Vagina (tissue), 2 donors: ENCODE data around the gene THOC1. TPM values are rescaled to one million over a fixed set of nuclear protein-coding genes. Genes with fewer than 3 reads are reported as not detected.

Source experiments
- DNase-seq, 2 donors: peaks; one replicate each; pipeline ENCODE4 v3.0.0-alpha.2; 2017; ENCODE audit errors: extremely low spot score in 2 of 2
- H3K27ac ChIP-seq: fragments of 200-600 bp; sonication (generic); one replicate; pipeline ENCODE4 v1.5.1; 2019
- H3K27me3 ChIP-seq: fragments of 200-600 bp; sonication (generic); one replicate; pipeline ENCODE4 v1.5.1; 2019
- H3K36me3 ChIP-seq, 2 donors: fragments of 200-600 bp; sonication (generic); one replicate each; pipeline ENCODE4 v1.5.1; 2017 to 2019
- H3K4me1 ChIP-seq: fragments of 200-600 bp; sonication (generic); one replicate; pipeline ENCODE4 v1.5.1; 2019
- H3K4me3 ChIP-seq, 2 donors: fragments of 200-600 bp; sonication (generic); 1 replicate in 1 of 2; 2 replicates in 1 of 2; pipeline ENCODE4 v1.5.1; 2016 to 2019
- H3K9me3 ChIP-seq: fragments of 200-600 bp; sonication (generic); one replicate; pipeline ENCODE4 v1.5.1; 2019
- POLR2A ChIP-seq, 2 donors: fragments of 450-650 bp; IDR thresholded peaks; one replicate each; pipeline ENCODE4 v1.6.1; 2017; ENCODE audit warnings: antibody characterized with exemption in 2 of 2, mild to moderate bottlenecking in 2 of 2, moderate library complexity in 2 of 2
- POLR2AphosphoS5 ChIP-seq, 2 donors: sonication (generic); formaldehyde crosslinking; IDR thresholded peaks; one replicate each; pipeline ENCODE4 v1.9.0; 2017; ENCODE audit warnings: antibody characterized with exemption in 2 of 2, mild to moderate bottlenecking in 2 of 2, low read depth in 1 of 2; ENCODE audit not compliant: insufficient read depth in 1 of 2
- intact Hi-C: fragments of 100-400 bp; cut with DNase I; formaldehyde crosslinking; loops from one replicate; pipeline ENCODE4 v1.15.1; 2023
- total RNA-seq: library from RNA; depleted of rRNA; stranded (reverse); fragments of >200 nt; gene quantifications from one replicate; pipeline ENCODE4 v1.2.3, GENCODE V29; 2016
- TF ChIP-seq, protein P1 (sequence below), 3 experiments: fragments of 450-650 bp in 2 of 3; fragments of 200-600 bp in 1 of 3; sonication (generic) in 1 of 3; IDR thresholded peaks; one replicate each; pipeline ENCODE4 v1.5.1; 2017 to 2019; ENCODE audit warnings: antibody characterized with exemption in 3 of 3, mild to moderate bottlenecking in 2 of 3, moderate library complexity in 2 of 3

The THOC1 gene
- total RNA-seq, 1 donor from 2014 or later: 47.9 TPM

DNA sequence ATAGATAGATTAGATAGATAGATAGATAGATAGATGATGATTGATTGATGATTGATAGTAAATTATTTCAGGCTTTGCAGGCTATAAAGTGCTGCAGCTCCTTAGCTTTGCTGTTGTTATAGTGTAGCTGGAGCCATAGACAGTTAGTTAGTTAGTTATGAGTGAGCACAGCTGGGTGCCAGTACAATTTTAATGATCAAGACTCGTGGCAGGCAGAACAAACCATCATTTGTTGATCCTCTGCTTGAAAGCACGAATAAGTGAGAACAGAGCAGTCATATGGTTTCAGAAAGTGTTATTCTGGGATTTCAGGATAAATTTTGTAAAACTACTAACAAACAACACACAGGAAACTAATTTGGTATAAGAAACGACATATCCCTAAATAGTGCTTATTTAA, 53.9 kb downstream of the THOC1 start:
- H3K36me3 ChIP-seq: peaks cover 0 to 81% of the 10 kb centered on the region in 2 donors
- TF ChIP-seq POLR2AphosphoS5 (IDR thresholded peaks at IDR 0.05; ENCODE audit: insufficient read depth in 1 of 2, low read depth in 1 of 2) (no peak), POLR2A (IDR thresholded peaks at IDR 0.05) (no peak)
- TF ChIP-seq, protein P1, sequence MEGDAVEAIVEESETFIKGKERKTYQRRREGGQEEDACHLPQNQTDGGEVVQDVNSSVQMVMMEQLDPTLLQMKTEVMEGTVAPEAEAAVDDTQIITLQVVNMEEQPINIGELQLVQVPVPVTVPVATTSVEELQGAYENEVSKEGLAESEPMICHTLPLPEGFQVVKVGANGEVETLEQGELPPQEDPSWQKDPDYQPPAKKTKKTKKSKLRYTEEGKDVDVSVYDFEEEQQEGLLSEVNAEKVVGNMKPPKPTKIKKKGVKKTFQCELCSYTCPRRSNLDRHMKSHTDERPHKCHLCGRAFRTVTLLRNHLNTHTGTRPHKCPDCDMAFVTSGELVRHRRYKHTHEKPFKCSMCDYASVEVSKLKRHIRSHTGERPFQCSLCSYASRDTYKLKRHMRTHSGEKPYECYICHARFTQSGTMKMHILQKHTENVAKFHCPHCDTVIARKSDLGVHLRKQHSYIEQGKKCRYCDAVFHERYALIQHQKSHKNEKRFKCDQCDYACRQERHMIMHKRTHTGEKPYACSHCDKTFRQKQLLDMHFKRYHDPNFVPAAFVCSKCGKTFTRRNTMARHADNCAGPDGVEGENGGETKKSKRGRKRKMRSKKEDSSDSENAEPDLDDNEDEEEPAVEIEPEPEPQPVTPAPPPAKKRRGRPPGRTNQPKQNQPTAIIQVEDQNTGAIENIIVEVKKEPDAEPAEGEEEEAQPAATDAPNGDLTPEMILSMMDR (IDR thresholded peaks at IDR 0.05): no peak
- intact Hi-C loops: no loop called here
- H3K4me3 ChIP-seq: no peak overlapping the region
- no peaks in the 10 kb centered on the region for H3K4me1 ChIP-seq
- no peaks in the 10 kb centered on the region for H3K27me3 ChIP-seq
- no peak for DNase-seq
- no peaks in the 10 kb centered on the region for H3K9me3 ChIP-seq
- no peak overlapping the region for H3K27ac ChIP-seq

DNA sequence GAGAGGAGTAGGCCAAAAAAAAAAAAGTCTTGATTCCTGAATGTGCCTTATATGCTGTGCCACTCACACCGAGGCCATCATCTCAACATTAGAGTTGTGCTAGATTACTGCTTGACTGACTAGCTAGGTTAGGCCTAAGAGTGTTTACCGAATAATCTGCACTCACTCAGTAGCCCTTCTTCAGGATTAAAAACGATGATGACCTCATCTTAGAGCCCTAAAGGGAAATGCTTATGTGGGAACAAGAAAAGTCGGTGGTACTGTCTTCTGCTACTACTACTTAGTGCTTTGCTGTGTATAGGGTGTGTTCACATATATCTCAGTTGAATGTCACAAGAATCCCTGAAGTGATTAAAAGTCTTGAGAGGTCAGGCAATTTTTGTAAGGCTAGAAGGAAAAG, 54.3 kb downstream of the THOC1 start:
- H3K36me3 ChIP-seq: peaks cover 0 to 81% of the 10 kb centered on the region in 2 donors
- H3K4me3 ChIP-seq: no peak overlapping the region
- H3K9me3 ChIP-seq: no peaks in the 10 kb centered on the region
- H3K4me1 ChIP-seq: no peaks in the 10 kb centered on the region
- DNase-seq: no peak
- no peak overlapping the region for H3K27ac ChIP-seq
- intact Hi-C loops: no loop called here
- TF ChIP-seq, protein P1 (IDR thresholded peaks at IDR 0.05): no peak
- TF ChIP-seq POLR2A (IDR thresholded peaks at IDR 0.05) (no peak), POLR2AphosphoS5 (IDR thresholded peaks at IDR 0.05; ENCODE audit: insufficient read depth in 1 of 2, low read depth in 1 of 2) (no peak)
- no peaks in the 10 kb centered on the region for H3K27me3 ChIP-seq

DNA sequence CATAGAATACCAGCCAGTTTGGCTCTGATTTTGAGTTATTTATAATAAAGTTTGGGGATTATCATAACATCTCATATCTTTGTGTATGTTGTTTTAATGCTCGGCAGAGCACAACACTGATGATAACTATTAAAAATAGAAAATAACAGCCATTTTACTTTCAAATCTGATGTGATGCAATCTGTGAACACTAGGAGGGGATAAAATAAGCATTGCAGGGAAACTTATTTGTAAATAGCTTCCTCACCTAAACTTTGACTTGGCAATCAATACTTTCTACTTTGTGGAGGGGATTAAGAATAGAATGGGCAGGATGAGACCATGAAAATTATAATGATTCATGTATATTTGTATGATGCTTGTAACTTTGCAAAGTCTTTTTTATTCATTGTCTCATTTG, 55.1 kb downstream of the THOC1 start:
- TF ChIP-seq POLR2AphosphoS5 (IDR thresholded peaks at IDR 0.05; ENCODE audit: insufficient read depth in 1 of 2, low read depth in 1 of 2): no peak
- TF ChIP-seq, protein P1 (IDR thresholded peaks at IDR 0.05): no peak
- no peak for TF ChIP-seq POLR2A (IDR thresholded peaks at IDR 0.05)
- H3K4me3 ChIP-seq: no peak overlapping the region
- peaks cover 0 to 74% of the 10 kb centered on the region in 2 donors for H3K36me3 ChIP-seq
- no peaks in the 10 kb centered on the region for H3K27me3 ChIP-seq
- intact Hi-C loops: no loop called here
- no peaks in the 10 kb centered on the region for H3K4me1 ChIP-seq
- no peak for DNase-seq
- H3K27ac ChIP-seq: no peak overlapping the region
- H3K9me3 ChIP-seq: no peaks in the 10 kb centered on the region

DNA sequence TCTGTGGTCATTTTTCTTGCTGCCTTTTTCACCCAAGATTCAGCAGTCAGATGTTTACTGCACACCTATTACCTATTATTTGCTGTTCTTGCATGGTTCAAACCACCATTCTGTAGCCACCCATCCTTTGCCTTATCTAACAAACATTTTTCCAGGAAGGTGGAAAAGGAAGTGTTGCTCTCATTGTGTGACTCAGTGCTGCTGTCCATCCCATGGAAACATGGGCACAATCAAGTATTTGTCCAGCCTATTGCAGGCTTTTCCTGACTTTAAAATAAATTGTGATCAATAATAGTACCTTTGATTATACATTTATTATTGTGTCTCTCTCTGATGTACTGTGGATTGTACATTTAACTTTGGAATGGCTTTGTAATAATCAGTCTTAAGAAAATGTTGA, 56.3 kb downstream of the THOC1 start:
- H3K4me3 ChIP-seq: no peak overlapping the region
- intact Hi-C loops: no loop called here
- no peaks in the 10 kb centered on the region for H3K4me1 ChIP-seq
- no peaks in the 10 kb centered on the region for H3K9me3 ChIP-seq
- no peaks in the 10 kb centered on the region for H3K27me3 ChIP-seq
- DNase-seq: no peak
- TF ChIP-seq POLR2A (IDR thresholded peaks at IDR 0.05) (no peak), POLR2AphosphoS5 (IDR thresholded peaks at IDR 0.05; ENCODE audit: insufficient read depth in 1 of 2, low read depth in 1 of 2) (no peak)
- TF ChIP-seq, protein P1 (IDR thresholded peaks at IDR 0.05): no peak
- H3K27ac ChIP-seq: no peak overlapping the region
- peaks cover 0 to 74% of the 10 kb centered on the region in 2 donors for H3K36me3 ChIP-seq

DNA sequence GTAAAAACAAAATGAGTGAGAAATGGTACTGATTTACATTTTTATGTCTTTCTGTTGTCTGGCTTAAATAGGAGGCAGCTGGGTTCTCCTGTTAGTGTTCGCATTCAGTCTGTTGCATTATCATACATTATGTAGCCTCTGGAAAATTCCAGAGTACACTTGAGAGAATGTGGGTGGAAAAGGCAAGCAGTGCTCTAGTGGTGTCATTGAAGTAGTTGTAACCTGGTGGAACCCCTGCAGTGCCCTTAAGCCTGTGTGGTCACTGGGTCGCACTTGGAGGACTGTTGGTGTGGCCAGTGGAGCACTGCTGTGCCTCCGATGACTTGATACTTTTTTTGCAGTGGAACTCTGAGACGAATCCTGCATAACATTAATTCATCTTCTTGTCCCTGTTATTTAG, 57.1 kb downstream of the THOC1 start:
- no peak for DNase-seq
- Histone ChIP-seq H3K36me3 (peaks cover 0 to 70% of the 10 kb centered on the region in 2 donors), H3K27me3 (no peaks in the 10 kb centered on the region), H3K27ac (no peak overlapping the region), H3K4me3 (no peak overlapping the region), H3K4me1 (no peaks in the 10 kb centered on the region), H3K9me3 (no peaks in the 10 kb centered on the region)
- TF ChIP-seq POLR2A (IDR thresholded peaks at IDR 0.05): no peak
- TF ChIP-seq POLR2AphosphoS5 (IDR thresholded peaks at IDR 0.05; ENCODE audit: insufficient read depth in 1 of 2, low read depth in 1 of 2): no peak
- TF ChIP-seq, protein P1 (IDR thresholded peaks at IDR 0.05): no peak
- intact Hi-C loops: no loop called here
